ENCODE measurements around the gene GHITM.

- TF ChIP-seq POLR2A (IDR thresholded peaks at IDR 0.05) (no peak), CTCF (IDR thresholded peaks at IDR 0.05) (peak in 1 of 3 experiments; percentile 32), POLR2AphosphoS5 (IDR thresholded peaks at IDR 0.05; ENCODE audit: insufficient read depth in 1 of 2, low read depth in 1 of 2) (no peak)
Observed at GRCh38 chr10:84097787-84098353, 41.4 kb upstream of the GHITM start.

All from vagina (tissue), 2 donors.